GM12878 (cell line): ENCODE data around the gene TRAPPC2. TPM values are rescaled to one million over a fixed set of nuclear protein-coding genes. Genes with fewer than 3 reads are reported as not detected.

ENCODE experiments used
- BCL11A ChIP-seq: IDR thresholded peaks from 2 replicates; pipeline ENCODE4 v1.6.1; 2011; ENCODE audit warnings: low read depth, low read length
- CBX5 ChIP-seq: sonication (generic); IDR thresholded peaks from 2 replicates; pipeline ENCODE4 v1.6.1; 2016; ENCODE audit warnings: low read depth, moderate library complexity, mild to moderate bottlenecking, inconsistent platforms
- CEBPZ ChIP-seq: fragments of 150-350 bp; IDR thresholded peaks from 2 replicates; pipeline ENCODE4 v1.6.1; 2016; ENCODE audit warnings: low read depth, low read length
- EGR1 ChIP-seq, 2 experiments: IDR thresholded peaks; 1 replicate in 1 of 2; 2 replicates in 1 of 2; pipeline ENCODE4 v1.6.1; 2011 to 2012; ENCODE audit warnings: low read depth in 2 of 2, low read length in 2 of 2, borderline replicate concordance in 1 of 2, mild to moderate bottlenecking in 1 of 2, moderate library complexity in 1 of 2
- EZH2 ChIP-seq: IDR thresholded peaks from 2 replicates; pipeline ENCODE4 v1.6.1; 2012; ENCODE audit warnings: low read depth, mild to moderate bottlenecking, control low read depth, inconsistent platforms, low read length, borderline replicate concordance; ENCODE audit not compliant: control insufficient read depth
- GABPA ChIP-seq: IDR thresholded peaks from 2 replicates; pipeline ENCODE4 v1.6.1; 2014; ENCODE audit warnings: antibody characterized with exemption, low read depth, mild to moderate bottlenecking, inconsistent platforms
- IRF5 ChIP-seq: fragments of 450-650 bp; IDR thresholded peaks from 2 replicates; pipeline ENCODE4 v1.6.1; 2017; ENCODE audit warnings: borderline replicate concordance
- LARP7 ChIP-seq: fragments of 450-650 bp; IDR thresholded peaks from 2 replicates; pipeline ENCODE4 v1.6.1; 2017; ENCODE audit warnings: mild to moderate bottlenecking
- NFXL1 ChIP-seq: fragments of 450-650 bp; IDR thresholded peaks from 2 replicates; pipeline ENCODE4 v1.6.1; 2017; ENCODE audit warnings: antibody characterized with exemption, mild to moderate bottlenecking, borderline replicate concordance
- POLR2A ChIP-seq: IDR thresholded peaks from 2 replicates; pipeline ENCODE4 v1.6.1; 2011; ENCODE audit warnings: low read depth, mild to moderate bottlenecking, low read length
- POLR2AphosphoS5 ChIP-seq: IDR thresholded peaks from 2 replicates; pipeline ENCODE4 v1.6.1; 2011; ENCODE audit warnings: mild to moderate bottlenecking, low read length, inconsistent platforms
- RBBP5 ChIP-seq: fragments of 200-600 bp; sonication (generic); conservative IDR thresholded peaks from 2 replicates; pipeline ENCODE4 v1.6.1; 2016
- RELB ChIP-seq: fragments of 450-650 bp; IDR thresholded peaks from 2 replicates; pipeline ENCODE4 v1.6.1; 2017; ENCODE audit warnings: low read depth, mild to moderate bottlenecking, moderate library complexity
- SMAD5 ChIP-seq: IDR thresholded peaks from 2 replicates; pipeline ENCODE4 v1.6.1; 2016; ENCODE audit warnings: antibody characterized with exemption, low read depth
- TARDBP ChIP-seq: IDR thresholded peaks from 2 replicates; pipeline ENCODE4 v1.6.1; 2016; ENCODE audit warnings: borderline replicate concordance
- TCF3 ChIP-seq: IDR thresholded peaks from 2 replicates; pipeline ENCODE4 v1.6.1; 2012; ENCODE audit warnings: low read depth, mild to moderate bottlenecking, low read length, borderline replicate concordance; ENCODE audit not compliant: insufficient read depth
- WRNIP1 ChIP-seq: IDR thresholded peaks from 2 replicates; pipeline ENCODE4 v1.6.1; 2011; ENCODE audit warnings: low read depth, low read length, improper control_type of control experiment, borderline replicate concordance
- polyA plus RNA-seq, 11 experiments: library from polyadenylated mRNA; depleted of rRNA in 4 of 11; unstranded in 6 of 11; stranded (reverse) in 5 of 11; fragments of >200 nt; fragmentation: Nextera tagmentation in 4 of 11; fragmentation: Illumina TruSeq in 1 of 11; extraction: Ambion mirVana in 4 of 11; extraction: Trizol in 1 of 11; gene quantifications; 1 replicate in 1 of 11; 2 replicates in 10 of 11; pipeline versions ENCODE4 v1.2.1 to v1.2.3, GENCODE V29; 2011 to 2016; ENCODE audit warnings: inconsistent platforms in 2 of 11, missing spikeins in 2 of 11, low read depth in 1 of 11
- total RNA-seq, 4 experiments: library from RNA; depleted of rRNA in 3 of 4; stranded (reverse); fragments of >200 nt in 3 of 4; fragmentation: Illumina TruSeq in 1 of 4; extraction: Trizol in 1 of 4; gene quantifications; 2 replicates each; pipeline versions ENCODE4 v1.2.1 to v1.2.3, GENCODE V29; 2013 to 2021
- TF ChIP-seq, protein P1 (sequence below): IDR thresholded peaks from 2 replicates; pipeline ENCODE4 v1.6.1; 2011; ENCODE audit warnings: low read depth, mild to moderate bottlenecking, low read length, moderate library complexity, borderline replicate concordance; ENCODE audit errors: extremely low read depth
- TF ChIP-seq, protein P2 (sequence below): fragments of 450-650 bp; formaldehyde crosslinking; IDR thresholded peaks from 2 replicates; pipeline ENCODE4 v1.4.0; 2022; ENCODE audit warnings: mild to moderate bottlenecking, moderate library complexity
- TF ChIP-seq, protein P3 (sequence below): IDR thresholded peaks from 2 replicates; pipeline ENCODE4 v1.6.1; 2011; ENCODE audit warnings: low read depth, low read length, improper control_type of control experiment, borderline replicate concordance

The TRAPPC2 gene
- total and polyA plus RNA-seq, 10 of the 15 experiments (the other 5 are each of a cell fraction or from before 2014, with no cell fraction given): 12.4 to 28.4 (median 21.3) TPM

- TF ChIP-seq, protein P1, sequence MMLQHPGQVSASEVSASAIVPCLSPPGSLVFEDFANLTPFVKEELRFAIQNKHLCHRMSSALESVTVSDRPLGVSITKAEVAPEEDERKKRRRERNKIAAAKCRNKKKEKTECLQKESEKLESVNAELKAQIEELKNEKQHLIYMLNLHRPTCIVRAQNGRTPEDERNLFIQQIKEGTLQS: no peak
- TF ChIP-seq TCF3: no peak
- no peak for TF ChIP-seq TARDBP
- no peak for TF ChIP-seq CBX5
- TF ChIP-seq, protein P2, sequence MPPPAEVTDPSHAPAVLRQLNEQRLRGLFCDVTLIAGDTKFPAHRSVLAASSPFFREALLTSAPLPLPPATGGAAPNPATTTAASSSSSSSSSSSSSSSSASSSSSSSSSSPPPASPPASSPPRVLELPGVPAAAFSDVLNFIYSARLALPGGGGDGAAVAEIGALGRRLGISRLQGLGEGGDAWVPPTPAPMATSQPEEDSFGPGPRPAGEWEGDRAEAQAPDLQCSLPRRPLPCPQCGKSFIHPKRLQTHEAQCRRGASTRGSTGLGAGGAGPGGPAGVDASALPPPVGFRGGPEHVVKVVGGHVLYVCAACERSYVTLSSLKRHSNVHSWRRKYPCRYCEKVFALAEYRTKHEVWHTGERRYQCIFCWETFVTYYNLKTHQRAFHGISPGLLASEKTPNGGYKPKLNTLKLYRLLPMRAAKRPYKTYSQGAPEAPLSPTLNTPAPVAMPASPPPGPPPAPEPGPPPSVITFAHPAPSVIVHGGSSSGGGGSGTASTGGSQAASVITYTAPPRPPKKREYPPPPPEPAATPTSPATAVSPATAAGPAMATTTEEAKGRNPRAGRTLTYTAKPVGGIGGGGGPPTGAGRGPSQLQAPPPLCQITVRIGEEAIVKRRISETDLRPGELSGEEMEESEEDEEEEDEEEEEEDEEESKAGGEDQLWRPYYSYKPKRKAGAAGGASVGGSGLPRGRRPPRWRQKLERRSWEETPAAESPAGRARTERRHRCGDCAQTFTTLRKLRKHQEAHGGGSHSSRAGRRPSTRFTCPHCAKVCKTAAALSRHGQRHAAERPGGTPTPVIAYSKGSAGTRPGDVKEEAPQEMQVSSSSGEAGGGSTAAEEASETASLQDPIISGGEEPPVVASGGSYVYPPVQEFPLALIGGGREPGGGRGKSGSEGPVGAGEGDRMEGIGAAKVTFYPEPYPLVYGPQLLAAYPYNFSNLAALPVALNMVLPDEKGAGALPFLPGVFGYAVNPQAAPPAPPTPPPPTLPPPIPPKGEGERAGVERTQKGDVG (CRISPR knock-in tag): no peak
- TF ChIP-seq EGR1 (IDR thresholded peaks at IDR 0.05; ENCODE audit: borderline replicate concordance in 1 of 2, low read depth in 2 of 2, low read length in 2 of 2): no peak
- TF ChIP-seq NFXL1: no peak
- TF ChIP-seq LARP7: no peak
- TF ChIP-seq RELB: peak; percentile 98
- no peak; the same call in 1 of the 2 replicates for TF ChIP-seq IRF5
- no peak for TF ChIP-seq SMAD5
- no peak for TF ChIP-seq EZH2
- TF ChIP-seq WRNIP1: no peak
- TF ChIP-seq, protein P3, sequence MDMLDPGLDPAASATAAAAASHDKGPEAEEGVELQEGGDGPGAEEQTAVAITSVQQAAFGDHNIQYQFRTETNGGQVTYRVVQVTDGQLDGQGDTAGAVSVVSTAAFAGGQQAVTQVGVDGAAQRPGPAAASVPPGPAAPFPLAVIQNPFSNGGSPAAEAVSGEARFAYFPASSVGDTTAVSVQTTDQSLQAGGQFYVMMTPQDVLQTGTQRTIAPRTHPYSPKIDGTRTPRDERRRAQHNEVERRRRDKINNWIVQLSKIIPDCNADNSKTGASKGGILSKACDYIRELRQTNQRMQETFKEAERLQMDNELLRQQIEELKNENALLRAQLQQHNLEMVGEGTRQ: no peak
- TF ChIP-seq RBBP5: no peak
- peak; percentile 75 for TF ChIP-seq POLR2AphosphoS5
- no peak for TF ChIP-seq CEBPZ
- TF ChIP-seq GABPA: 0 out of 2 replicates have a peak, but pooled peaks have one; percentile 10
- no peak for TF ChIP-seq POLR2A
- TF ChIP-seq BCL11A: peak; percentile 75
These were observed 65.1 kb downstream of the TRAPPC2 start (continued) for GRCh38 chrX:13669246-13669737.
